GM12878 (cell line): ENCODE measurements around the gene BMF.

ENCODE experiments used
- CEBPB ChIP-seq, 2 experiments: fragments of 150-350 bp in 1 of 2; IDR thresholded peaks; 2 replicates each; pipeline ENCODE4 v1.6.1; 2012 to 2014; ENCODE audit warnings: low read depth in 2 of 2, low read length in 2 of 2, borderline replicate concordance in 1 of 2, inconsistent platforms in 1 of 2
- CTCF ChIP-seq, 3 experiments: IDR thresholded peaks in 2 of 3; conservative IDR thresholded peaks in 1 of 3; 2 replicates each; pipeline ENCODE4 v1.5.1; 2011; ENCODE audit warnings: low read depth in 3 of 3, low read length in 3 of 3, mild to moderate bottlenecking in 3 of 3, control low read depth in 2 of 3, moderate library complexity in 2 of 3, inconsistent platforms in 1 of 3, mixed read lengths in 1 of 3; ENCODE audit not compliant: control insufficient read depth in 2 of 3, insufficient read depth in 1 of 3; ENCODE audit errors: extremely low read depth in 1 of 3
- EP300 ChIP-seq, 2 experiments: fragments of 150-350 bp in 1 of 2; IDR thresholded peaks; 2 replicates each; pipeline ENCODE4 v1.6.1; 2011 to 2012; ENCODE audit warnings: low read depth in 2 of 2, low read length in 2 of 2, borderline replicate concordance in 1 of 2, improper control_type of control experiment in 1 of 2, inconsistent platforms in 1 of 2; ENCODE audit not compliant: control insufficient read depth in 1 of 2
- KDM1A ChIP-seq: fragments of 200-600 bp; sonication (generic); IDR thresholded peaks from 2 replicates; pipeline ENCODE4 v1.6.1; 2016; ENCODE audit warnings: borderline replicate concordance
- MLLT1 ChIP-seq: fragments of 450-650 bp; IDR thresholded peaks from 2 replicates; pipeline ENCODE4 v1.6.1; 2016; ENCODE audit warnings: mild to moderate bottlenecking
- MXI1 ChIP-seq: fragments of 150-350 bp; IDR thresholded peaks from 2 replicates; pipeline ENCODE4 v1.6.1; 2011; ENCODE audit warnings: low read depth, mild to moderate bottlenecking, inconsistent platforms, low read length, improper control_type of control experiment
- NFYB ChIP-seq: IDR thresholded peaks from 2 replicates; pipeline ENCODE4 v1.6.1; 2011; ENCODE audit warnings: low read depth, mild to moderate bottlenecking, low read length, improper control_type of control experiment, moderate library complexity; ENCODE audit not compliant: insufficient read depth
- NRF1 ChIP-seq: conservative IDR thresholded peaks from 2 replicates; pipeline ENCODE4 v1.6.1; 2011; ENCODE audit warnings: mild to moderate bottlenecking, low read depth, low read length, improper control_type of control experiment
- PAX8 ChIP-seq: fragments of 450-650 bp; IDR thresholded peaks from 2 replicates; pipeline ENCODE4 v1.6.1; 2017; ENCODE audit warnings: mild to moderate bottlenecking, moderate library complexity
- POLR2A ChIP-seq: IDR thresholded peaks from 2 replicates; pipeline ENCODE4 v1.6.1; 2011; ENCODE audit warnings: low read depth, mild to moderate bottlenecking, low read length
- RB1 ChIP-seq: fragments of 450-650 bp; formaldehyde crosslinking; IDR thresholded peaks from 2 replicates; pipeline ENCODE4 v1.6.1; 2017; ENCODE audit warnings: mild to moderate bottlenecking, borderline replicate concordance
- SIX5 ChIP-seq: IDR thresholded peaks from 2 replicates; pipeline ENCODE4 v1.6.1; 2011; ENCODE audit warnings: mild to moderate bottlenecking, low read depth, low read length, moderate library complexity; ENCODE audit not compliant: severe bottlenecking
- ZNF274 ChIP-seq: IDR thresholded peaks from one replicate; pipeline ENCODE4 v1.8.0; 2011; ENCODE audit not compliant: insufficient read length, insufficient read depth

DNA sequence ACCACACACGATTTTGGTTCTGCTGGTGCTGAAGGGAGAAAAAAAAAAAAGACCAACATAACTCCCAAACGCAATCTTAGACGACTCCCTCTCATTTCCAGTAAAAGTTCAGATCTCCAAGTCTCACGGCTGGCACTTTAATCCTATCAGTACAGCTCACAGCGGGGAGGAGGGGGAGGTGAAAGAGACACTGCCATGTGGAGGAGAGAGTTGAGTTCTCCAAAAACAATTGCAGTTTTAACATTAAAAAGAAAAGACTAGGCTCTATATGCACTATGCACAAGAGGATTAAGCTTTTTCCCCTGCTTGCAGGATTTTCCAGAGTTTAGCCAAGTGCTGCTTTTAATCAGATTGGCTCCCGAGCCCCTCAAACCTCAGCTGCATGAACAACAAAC, 16.8 kb downstream of the BMF start:
- TF ChIP-seq ZNF274: no peak
- no peak for TF ChIP-seq SIX5
- no peak for TF ChIP-seq KDM1A
- no peak for TF ChIP-seq RB1
- TF ChIP-seq NFYB: no peak
- no peak for TF ChIP-seq POLR2A
- no peak for TF ChIP-seq MXI1
- no peak for TF ChIP-seq EP300 (IDR thresholded peaks at IDR 0.05; ENCODE audit: borderline replicate concordance in 1 of 2, control insufficient read depth in 1 of 2, low read depth in 2 of 2, low read length in 2 of 2)
- no peak for TF ChIP-seq CTCF (IDR thresholded peaks at IDR 0.05 in 2 of 3, conservative IDR thresholded peaks at IDR 0.05 in 1 of 3; ENCODE audit: control insufficient read depth in 2 of 3, extremely low read depth in 1 of 3, insufficient read depth in 1 of 3, low read depth in 3 of 3, low read length in 3 of 3)
- TF ChIP-seq NRF1: no peak
- no peak for TF ChIP-seq MLLT1
- no peak for TF ChIP-seq PAX8
- no peak for TF ChIP-seq CEBPB (IDR thresholded peaks at IDR 0.05; ENCODE audit: borderline replicate concordance in 1 of 2, low read depth in 2 of 2, low read length in 2 of 2)
